ENCODE data around the gene CWC15.
A peak's percentile ranks its signal among the peaks of the same experiment; 100 is the strongest.

DNA sequence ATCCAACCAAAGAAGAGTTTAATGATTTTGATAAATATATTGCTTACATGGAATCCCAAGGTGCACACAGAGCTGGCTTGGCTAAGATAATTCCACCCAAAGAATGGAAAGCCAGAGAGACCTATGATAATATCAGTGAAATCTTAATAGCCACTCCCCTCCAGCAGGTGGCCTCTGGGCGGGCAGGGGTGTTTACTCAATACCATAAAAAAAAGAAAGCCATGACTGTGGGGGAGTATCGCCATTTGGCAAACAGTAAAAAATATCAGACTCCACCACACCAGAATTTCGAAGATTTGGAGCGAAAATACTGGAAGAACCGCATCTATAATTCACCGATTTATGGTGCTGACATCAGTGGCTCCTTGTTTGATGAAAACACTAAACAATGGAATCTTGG lies 24.1 kb upstream of the CWC15 start:
- TF ChIP-seq EZH2 (IDR thresholded peaks at IDR 0.05; ENCODE audit: borderline replicate concordance, insufficient read depth, low read depth, low read length, poor library complexity, severe bottlenecking), result no peak
- TF ChIP-seq, protein P1, sequence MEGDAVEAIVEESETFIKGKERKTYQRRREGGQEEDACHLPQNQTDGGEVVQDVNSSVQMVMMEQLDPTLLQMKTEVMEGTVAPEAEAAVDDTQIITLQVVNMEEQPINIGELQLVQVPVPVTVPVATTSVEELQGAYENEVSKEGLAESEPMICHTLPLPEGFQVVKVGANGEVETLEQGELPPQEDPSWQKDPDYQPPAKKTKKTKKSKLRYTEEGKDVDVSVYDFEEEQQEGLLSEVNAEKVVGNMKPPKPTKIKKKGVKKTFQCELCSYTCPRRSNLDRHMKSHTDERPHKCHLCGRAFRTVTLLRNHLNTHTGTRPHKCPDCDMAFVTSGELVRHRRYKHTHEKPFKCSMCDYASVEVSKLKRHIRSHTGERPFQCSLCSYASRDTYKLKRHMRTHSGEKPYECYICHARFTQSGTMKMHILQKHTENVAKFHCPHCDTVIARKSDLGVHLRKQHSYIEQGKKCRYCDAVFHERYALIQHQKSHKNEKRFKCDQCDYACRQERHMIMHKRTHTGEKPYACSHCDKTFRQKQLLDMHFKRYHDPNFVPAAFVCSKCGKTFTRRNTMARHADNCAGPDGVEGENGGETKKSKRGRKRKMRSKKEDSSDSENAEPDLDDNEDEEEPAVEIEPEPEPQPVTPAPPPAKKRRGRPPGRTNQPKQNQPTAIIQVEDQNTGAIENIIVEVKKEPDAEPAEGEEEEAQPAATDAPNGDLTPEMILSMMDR (IDR thresholded peaks at IDR 0.05), result peak; percentile 16
